Panc1 (cell line): ENCODE results near the gene TREM2. TPM values are rescaled to one million over a fixed set of nuclear protein-coding genes. Genes with fewer than 3 reads are reported as not detected.

ENCODE experiments used
- ATAC-seq: fragments of 200-7000 bp; cut with Tn5 transposase; 2 replicates; pipeline ENCODE4 v1.9.1; 2020; ENCODE audit warnings: mild to moderate bottlenecking, moderate library complexity
- BruUV-seq: library from RNA; stranded (reverse); fragments of 400-500 nt; replicated peaks from 2 replicates; lab custom pipeline; 2021; lab: Mats Ljungman, UMichigan
- CTCF ChIA-PET: fragments of 300-600 bp; sonication (Branson Sonifier 250); formaldehyde crosslinking; loops from one replicate; lab custom pipeline; 2022; ENCODE audit warnings: antibody characterized with exemption; lab: Charles Lee
- POLR2A ChIA-PET: fragments of 300-600 bp; sonication (Branson Sonifier 250); formaldehyde crosslinking; loops from one replicate; lab custom pipeline; 2022; ENCODE audit warnings: antibody characterized with exemption; lab: Charles Lee
- DNase-seq: peaks from one replicate; pipeline ENCODE4 v3.0.0-alpha.2; 2010; ENCODE audit warnings: low read depth, low spot score
- H3K27ac ChIP-seq: 2 replicates; pipeline ENCODE4 v1.5.1; 2011; ENCODE audit warnings: mild to moderate bottlenecking, low read length, inconsistent platforms
- H3K27me3 ChIP-seq: fragments of 200-500 bp; sonication (Bioruptor generic); 2 replicates; pipeline ENCODE4 v1.6.0; 2014; ENCODE audit warnings: low read length, inconsistent platforms; ENCODE audit not compliant: control insufficient read depth, insufficient read depth
- H3K36me3 ChIP-seq: fragments of 200-500 bp; sonication (Bioruptor generic); 2 replicates; pipeline ENCODE4 v1.5.1; 2014; ENCODE audit warnings: inconsistent platforms, mild to moderate bottlenecking, low read length, moderate library complexity; ENCODE audit not compliant: control insufficient read depth, insufficient read depth
- H3K4me1 ChIP-seq: 2 replicates; pipeline ENCODE4 v1.5.1; 2011; ENCODE audit warnings: inconsistent platforms, mild to moderate bottlenecking, low read length, moderate library complexity; ENCODE audit not compliant: control insufficient read depth, insufficient read depth
- H3K4me3 ChIP-seq, 2 experiments: 2 replicates each; pipeline ENCODE4 v1.5.1; 2011 to 2012; ENCODE audit warnings: low read depth in 2 of 2, low read length in 2 of 2, mild to moderate bottlenecking in 2 of 2, inconsistent platforms in 1 of 2, moderate library complexity in 1 of 2
- H3K9me3 ChIP-seq: fragments of 200-500 bp; sonication (Bioruptor generic); 2 replicates; pipeline ENCODE4 v1.5.1; 2014; ENCODE audit warnings: low read depth, mild to moderate bottlenecking, inconsistent platforms, low read length, moderate library complexity; ENCODE audit not compliant: control insufficient read depth, insufficient read depth
- POLR2AphosphoS5 ChIP-seq: IDR thresholded peaks from 2 replicates; pipeline ENCODE4 v1.6.1; 2012; ENCODE audit warnings: mild to moderate bottlenecking, low read depth, low read length, moderate library complexity
- SIN3A ChIP-seq: IDR thresholded peaks from 2 replicates; pipeline ENCODE4 v1.6.1; 2012; ENCODE audit warnings: low read depth, mild to moderate bottlenecking, low read length, moderate library complexity, borderline replicate concordance; ENCODE audit not compliant: insufficient read depth
- TCF7L2 ChIP-seq: IDR thresholded peaks from 2 replicates; pipeline ENCODE4 v1.6.1; 2011; ENCODE audit warnings: mild to moderate bottlenecking, low read depth, low read length, inconsistent platforms
- in situ Hi-C: cut with HindIII; loops from 2 replicates; pipeline ENCODE4 v1.10.0; 2016; ENCODE audit warnings: low sequenced_read_pairs, low pct_unique_long_range_greater_than_20kb
- intact Hi-C: fragments of 100-400 bp; cut with micrococcal nuclease; formaldehyde crosslinking; loops from one replicate; pipeline ENCODE4 v1.10.0; 2022; ENCODE audit not compliant: unreplicated experiment
- total RNA-seq: library from RNA; stranded (reverse); gene quantifications from one replicate; pipeline ENCODE4 v1.2.1, GENCODE V29; 2021; ENCODE audit not compliant: unreplicated experiment
- TF ChIP-seq, protein P1 (sequence below), 2 experiments: IDR thresholded peaks; 2 replicates each; pipeline ENCODE4 v1.6.1; 2011 to 2012; ENCODE audit warnings: low read depth in 2 of 2, control low read depth in 1 of 2, low read length in 1 of 2, mild to moderate bottlenecking in 1 of 2, moderate library complexity in 1 of 2; ENCODE audit not compliant: insufficient read depth in 1 of 2
- TF ChIP-seq, protein P2 (sequence below): fragments of 450-650 bp; IDR thresholded peaks from 2 replicates; pipeline ENCODE4 v1.5.1; 2017; ENCODE audit warnings: mild to moderate bottlenecking

The TREM2 gene
- total RNA-seq, 1 experiment from 2014 or later = not detected

DNA sequence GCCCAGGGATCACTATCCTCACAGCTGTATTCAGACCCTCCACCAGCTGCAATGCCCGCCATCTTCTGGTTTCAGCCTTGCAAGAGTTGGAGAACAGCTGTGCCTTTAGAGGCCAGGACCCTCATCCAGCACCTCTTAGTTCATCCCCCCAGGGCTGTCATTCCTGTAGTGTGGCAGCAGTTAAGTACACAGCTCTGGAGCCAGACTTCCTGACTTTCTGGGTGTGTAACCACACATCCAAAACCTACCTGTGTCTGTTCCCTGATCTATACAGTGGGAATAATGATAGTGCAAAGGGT, 452 bp upstream of the TREM2 start:
- Histone ChIP-seq H3K36me3 (no peaks in the 10 kb centered on the region), H3K27me3 (peaks cover 7% of the 10 kb centered on the region; the same call in 1 of the 2 replicates), H3K4me1 (no peaks in the 10 kb centered on the region), H3K4me3 (no peak overlapping the region), H3K27ac (no peak overlapping the region), H3K9me3 (no peaks in the 10 kb centered on the region)
- intact Hi-C loops = loop anchor here (10.0 kb wide), 1 partner anchor 59 kb away; no protein-coding TSS in a partner anchor
- in situ Hi-C loops = no loop called here
- no TSS peak for BruUV-seq
- ChIA-PET POLR2A (no interaction called here), CTCF (no interaction called here)
- no peak for TF ChIP-seq POLR2AphosphoS5
- no peak for TF ChIP-seq TCF7L2
- TF ChIP-seq, protein P1, sequence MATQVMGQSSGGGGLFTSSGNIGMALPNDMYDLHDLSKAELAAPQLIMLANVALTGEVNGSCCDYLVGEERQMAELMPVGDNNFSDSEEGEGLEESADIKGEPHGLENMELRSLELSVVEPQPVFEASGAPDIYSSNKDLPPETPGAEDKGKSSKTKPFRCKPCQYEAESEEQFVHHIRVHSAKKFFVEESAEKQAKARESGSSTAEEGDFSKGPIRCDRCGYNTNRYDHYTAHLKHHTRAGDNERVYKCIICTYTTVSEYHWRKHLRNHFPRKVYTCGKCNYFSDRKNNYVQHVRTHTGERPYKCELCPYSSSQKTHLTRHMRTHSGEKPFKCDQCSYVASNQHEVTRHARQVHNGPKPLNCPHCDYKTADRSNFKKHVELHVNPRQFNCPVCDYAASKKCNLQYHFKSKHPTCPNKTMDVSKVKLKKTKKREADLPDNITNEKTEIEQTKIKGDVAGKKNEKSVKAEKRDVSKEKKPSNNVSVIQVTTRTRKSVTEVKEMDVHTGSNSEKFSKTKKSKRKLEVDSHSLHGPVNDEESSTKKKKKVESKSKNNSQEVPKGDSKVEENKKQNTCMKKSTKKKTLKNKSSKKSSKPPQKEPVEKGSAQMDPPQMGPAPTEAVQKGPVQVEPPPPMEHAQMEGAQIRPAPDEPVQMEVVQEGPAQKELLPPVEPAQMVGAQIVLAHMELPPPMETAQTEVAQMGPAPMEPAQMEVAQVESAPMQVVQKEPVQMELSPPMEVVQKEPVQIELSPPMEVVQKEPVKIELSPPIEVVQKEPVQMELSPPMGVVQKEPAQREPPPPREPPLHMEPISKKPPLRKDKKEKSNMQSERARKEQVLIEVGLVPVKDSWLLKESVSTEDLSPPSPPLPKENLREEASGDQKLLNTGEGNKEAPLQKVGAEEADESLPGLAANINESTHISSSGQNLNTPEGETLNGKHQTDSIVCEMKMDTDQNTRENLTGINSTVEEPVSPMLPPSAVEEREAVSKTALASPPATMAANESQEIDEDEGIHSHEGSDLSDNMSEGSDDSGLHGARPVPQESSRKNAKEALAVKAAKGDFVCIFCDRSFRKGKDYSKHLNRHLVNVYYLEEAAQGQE (IDR thresholded peaks at IDR 0.05; ENCODE audit: insufficient read depth in 1 of 2, low read depth in 2 of 2, low read length in 1 of 2) = no peak
- no peak for TF ChIP-seq SIN3A
- TF ChIP-seq, protein P2, sequence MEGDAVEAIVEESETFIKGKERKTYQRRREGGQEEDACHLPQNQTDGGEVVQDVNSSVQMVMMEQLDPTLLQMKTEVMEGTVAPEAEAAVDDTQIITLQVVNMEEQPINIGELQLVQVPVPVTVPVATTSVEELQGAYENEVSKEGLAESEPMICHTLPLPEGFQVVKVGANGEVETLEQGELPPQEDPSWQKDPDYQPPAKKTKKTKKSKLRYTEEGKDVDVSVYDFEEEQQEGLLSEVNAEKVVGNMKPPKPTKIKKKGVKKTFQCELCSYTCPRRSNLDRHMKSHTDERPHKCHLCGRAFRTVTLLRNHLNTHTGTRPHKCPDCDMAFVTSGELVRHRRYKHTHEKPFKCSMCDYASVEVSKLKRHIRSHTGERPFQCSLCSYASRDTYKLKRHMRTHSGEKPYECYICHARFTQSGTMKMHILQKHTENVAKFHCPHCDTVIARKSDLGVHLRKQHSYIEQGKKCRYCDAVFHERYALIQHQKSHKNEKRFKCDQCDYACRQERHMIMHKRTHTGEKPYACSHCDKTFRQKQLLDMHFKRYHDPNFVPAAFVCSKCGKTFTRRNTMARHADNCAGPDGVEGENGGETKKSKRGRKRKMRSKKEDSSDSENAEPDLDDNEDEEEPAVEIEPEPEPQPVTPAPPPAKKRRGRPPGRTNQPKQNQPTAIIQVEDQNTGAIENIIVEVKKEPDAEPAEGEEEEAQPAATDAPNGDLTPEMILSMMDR = no peak
- no peak for DNase-seq
- no peak for ATAC-seq

DNA sequence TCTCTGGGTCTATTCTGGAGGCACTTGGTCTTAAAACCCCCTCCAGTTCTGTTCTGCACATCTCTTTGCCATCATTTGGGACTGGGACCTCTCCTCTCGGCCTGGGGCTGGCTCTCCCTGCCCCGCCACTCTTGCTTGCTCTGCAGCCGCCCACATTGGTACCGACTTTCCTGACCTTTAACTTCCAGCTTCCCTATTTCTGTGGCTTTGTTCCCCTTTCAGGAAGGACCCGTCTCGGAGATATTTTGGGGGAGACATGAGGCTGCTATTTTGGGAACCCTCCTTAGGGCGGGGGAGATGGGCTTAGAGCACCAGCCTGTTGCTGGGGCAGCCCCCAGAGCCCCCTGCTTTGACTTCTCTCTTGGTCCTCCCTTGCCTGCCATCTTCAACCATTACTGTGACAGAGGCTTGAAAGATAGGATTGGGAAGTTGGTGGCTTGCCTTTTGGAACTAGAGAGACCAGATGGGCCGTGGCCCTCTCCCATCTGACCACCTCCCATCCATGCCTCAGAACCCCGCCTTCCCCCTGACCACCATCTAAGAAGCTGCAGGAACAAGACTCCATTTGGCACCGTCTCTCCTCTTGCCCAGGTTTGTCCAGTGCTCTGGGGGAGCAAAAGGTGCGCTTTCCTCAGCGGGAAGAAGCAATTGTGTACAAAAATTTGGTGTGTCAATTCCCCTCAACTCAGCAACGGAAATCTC, 914 bp downstream of the TREM2 start:
- no peaks in the 10 kb centered on the region for H3K36me3 ChIP-seq
- no peaks in the 10 kb centered on the region for H3K9me3 ChIP-seq
- ChIA-PET CTCF (no interaction called here), POLR2A (no interaction called here)
- no peak for ATAC-seq
- TF ChIP-seq POLR2AphosphoS5 = no peak
- TF ChIP-seq SIN3A = no peak
- TF ChIP-seq, protein P2 = no peak
- TF ChIP-seq, protein P1 (IDR thresholded peaks at IDR 0.05; ENCODE audit: insufficient read depth in 1 of 2, low read depth in 2 of 2, low read length in 1 of 2) = no peak
- TF ChIP-seq TCF7L2 = no peak
- in situ Hi-C loops (no loop called here), intact Hi-C loops (loop anchor here (10.0 kb wide), 1 partner anchor 57 kb away; no protein-coding TSS in a partner anchor)
- no peak overlapping the region for H3K4me3 ChIP-seq
- H3K27me3 ChIP-seq = peaks cover 7% of the 10 kb centered on the region; the same call in 1 of the 2 replicates
- no peaks in the 10 kb centered on the region for H3K4me1 ChIP-seq
- no peak overlapping the region for H3K27ac ChIP-seq
- no peak for DNase-seq
- BruUV-seq = no TSS peak
